AG08395 (cell line): ENCODE results near the gene ROPN1B.
"Not testable (repeated sequence)": the region's sequence is repeated elsewhere in the genome, so short reads cannot be mapped to it uniquely, and the experiment has no call there.

Experiments
- DNase-seq: peaks from one replicate; pipeline ENCODE4 v3.0.0; 2012; ENCODE audit warnings: mixed read lengths, low spot score

ROPN1B gene

GRCh38 chr3:125968701-125969592 lies at the start of gene ROPN1B:
TSS of gene ROPN1B (plus strand) at chr3:125969178. CDS start at chr3:125972055, 2,877 bp downstream.
- DNase-seq = not testable (repeated sequence)

GRCh38 chr3:125920191-125920590 lies 48.8 kb upstream of the ROPN1B start:
- DNase-seq = not testable (repeated sequence)

GRCh38 chr3:125920751-125921279 lies 48.2 kb upstream of the ROPN1B start:
- DNase-seq = not testable (repeated sequence)

GRCh38 chr3:125921712-125922111 lies 47.3 kb upstream of the ROPN1B start:
- DNase-seq = peak; percentile 21

- DNase-seq = not testable (repeated sequence)
Observed at GRCh38 chr3:125923324-125924115, 45.5 kb upstream of the ROPN1B start.

GRCh38 chr3:125924276-125924675 lies 44.7 kb upstream of the ROPN1B start:
- not testable (repeated sequence) for DNase-seq

- not testable (repeated sequence) for DNase-seq
Observed at GRCh38 chr3:125925727-125926126, 43.3 kb upstream of the ROPN1B start.

- DNase-seq = not testable (repeated sequence)
Observed at GRCh38 chr3:125928771-125929545, 40.0 kb upstream of the ROPN1B start.

GRCh38 chr3:125929765-125930164 lies 39.2 kb upstream of the ROPN1B start:
- not testable (repeated sequence) for DNase-seq

- DNase-seq = not testable (repeated sequence)
Observed at GRCh38 chr3:125931355-125931880, 37.6 kb upstream of the ROPN1B start.

GRCh38 chr3:125933397-125934173 lies 35.4 kb upstream of the ROPN1B start:
- DNase-seq = peak; percentile 2

- not testable (repeated sequence) for DNase-seq
Observed at GRCh38 chr3:125935252-125935874, 33.6 kb upstream of the ROPN1B start.

- peak; percentile 2 for DNase-seq
Observed at GRCh38 chr3:125936210-125936815, 32.7 kb upstream of the ROPN1B start.

GRCh38 chr3:125936891-125937290 lies 32.1 kb upstream of the ROPN1B start:
- not testable (repeated sequence) for DNase-seq

GRCh38 chr3:125947806-125948205 lies 21.2 kb upstream of the ROPN1B start:
- not testable (repeated sequence) for DNase-seq

GRCh38 chr3:125948901-125949300 lies 20.1 kb upstream of the ROPN1B start:
- peak; percentile 27 for DNase-seq

- not testable (repeated sequence) for DNase-seq
Observed at GRCh38 chr3:125951176-125951575, 17.8 kb upstream of the ROPN1B start.

- DNase-seq = not testable (repeated sequence)
Observed at GRCh38 chr3:125957020-125957419, 12.0 kb upstream of the ROPN1B start.

GRCh38 chr3:125957674-125958510 lies 11.1 kb upstream of the ROPN1B start:
- no peak for DNase-seq
